Heart left ventricle (tissue), 16 donors: ENCODE data around the gene CD300LB. TPM values are rescaled to one million over a fixed set of nuclear protein-coding genes. Genes with fewer than 3 reads are reported as not detected.

Source experiments
- ATAC-seq, 4 donors: fragments of 200-7000 bp; cut with Tn5 transposase; one replicate each; pipeline ENCODE4 v1.9.1; 2020 to 2022; ENCODE audit warnings: moderate library complexity in 4 of 4, mild to moderate bottlenecking in 3 of 4, moderate number of reproducible peaks in 1 of 4
- DNase-seq, 5 donors: peaks; one replicate each; pipeline ENCODE4 v3.0.0-alpha.2; 2020
- H3K27ac ChIP-seq, 12 donors: fragments of 200-600 bp; sonication (generic) in 4 of 12; one replicate each; pipeline versions ENCODE4 v1.5.0 to v1.8.0; 2016 to 2022; ENCODE audit warnings: mild to moderate bottlenecking in 2 of 12
- H3K27me3 ChIP-seq, 9 donors: fragments of 200-600 bp; sonication (generic) in 2 of 9; one replicate each; pipeline versions ENCODE4 v1.5.1 to v1.8.0; 2016 to 2022; ENCODE audit warnings: mild to moderate bottlenecking in 3 of 9
- H3K36me3 ChIP-seq, 9 donors: fragments of 200-600 bp; sonication (generic) in 2 of 9; one replicate each; pipeline versions ENCODE4 v1.5.0 to v1.8.0; 2018 to 2022; ENCODE audit warnings: mild to moderate bottlenecking in 2 of 9
- H3K4me1 ChIP-seq, 12 donors: fragments of 200-600 bp; sonication (generic) in 4 of 12; one replicate each; pipeline versions ENCODE4 v1.5.0 to v1.8.0; 2016 to 2022; ENCODE audit warnings: mild to moderate bottlenecking in 3 of 12
- H3K4me3 ChIP-seq, 12 donors: fragments of 200-600 bp; sonication (generic) in 4 of 12; one replicate each; pipeline versions ENCODE4 v1.5.0 to v1.8.0; 2017 to 2022; ENCODE audit warnings: mild to moderate bottlenecking in 9 of 12, moderate library complexity in 4 of 12
- H3K9me3 ChIP-seq, 12 donors: fragments of 200-600 bp; sonication (generic) in 4 of 12; one replicate each; pipeline versions ENCODE4 v1.5.0 to v1.8.0; 2016 to 2022; ENCODE audit warnings: mild to moderate bottlenecking in 1 of 12
- CTCF ChIP-seq, 12 donors: fragments of 200-600 bp; sonication (generic) in 4 of 12; IDR thresholded peaks; one replicate each; pipeline versions ENCODE4 v1.5.0 to v1.8.0; 2018 to 2022; ENCODE audit warnings: antibody characterized with exemption in 12 of 12, mild to moderate bottlenecking in 5 of 12
- POLR2A ChIP-seq, 2 donors: fragments of 450-650 bp; IDR thresholded peaks; one replicate each; pipeline ENCODE4 v1.6.1; 2017; ENCODE audit warnings: antibody characterized with exemption in 2 of 2, mild to moderate bottlenecking in 2 of 2, moderate library complexity in 2 of 2
- WGBS, 4 donors: extraction: QIAGEN DNeasy Blood & Tissue Kit in 2 of 4; methylation state at CpG; one replicate each; pipeline versions ENCODE4 v1.1.5 to v1.1.7; 2013 to 2018; 5-methylcytosine and 5-hydroxymethylcytosine counted together
- intact Hi-C, 10 donors: fragments of 100-400 bp; cut with DNase I; formaldehyde crosslinking; loops; one replicate each; pipeline versions ENCODE4 v1.11.1 to v1.14.2; 2022
- polyA plus RNA-seq, 2 donors: library from polyadenylated mRNA; stranded (reverse); fragments of 200-250 nt; gene quantifications; one replicate each; pipeline ENCODE4 v1.2.3, GENCODE V29; 2013
- total RNA-seq, 9 donors: library from RNA; depleted of rRNA in 2 of 9; stranded (reverse); fragments of >200 nt in 2 of 9; fragmentation: NEBNext Ultra II Directional in 3 of 9; extraction: Animal tissue kit (Norgen Biotek cat#: 25700) in 3 of 9; gene quantifications; one replicate each; pipeline versions ENCODE4 v1.1.0 to v1.2.4, GENCODE V29; 2016 to 2023
- donor health status: ischemic (EF 13 %, LVEDD 7.1; RV severe dilation, severe dysfunction).
- donor health status: healthy with polysubstance abuse.
- donor health status: DM: no; HTN: yes; CAD: no.
- donor health status: DM: no; HTN: no; CAD: no.
- donor health status: ischemic (EF 25% LVEDD 6.9; RV normal size, moderate dysfunction).
- donor health status: ischemic (EF 25% LVEDD 5.7; RV mildly dilated, moderate dysfunction).
- donor health status: healthy.
- donor health status: DM: yes; HTN: yes; CAD: no.
- donor health status: ischemic (EF 35%, LVEDD 5.7; RV mildly dilated, moderate dysfunction).
- donor health status: nonischemic (EF 11% LVEDD 7.7; RV severe dilation, severe dysfunction).
- donor health status: DM: yes; HTN: yes; CAD: no.
- donor health status: PGD.
- donor health status: ischemic (EF 29% LVEDD 5.4; RV normal size, mild dysfunction).
- donor health status: nonischemic (EF 23%, LVEDD 6.1; RV moderate dilation, normal function).

Gene CD300LB
- total and polyA plus RNA-seq, 11 donors: 0.14 to 2.3 (median 0.26) TPM; not detected in 4

GRCh38 chr17:74545843-74546230, 14.6 kb upstream of the CD300LB start, which contains the start of gene CD300C:
TSS of gene CD300C (minus strand) at chr17:74546115. CDS start at chr17:74545782, 333 bp downstream.
- peak in 3 of 4 donors; percentile 55 to 61 (median 59) for ATAC-seq
- H3K36me3 ChIP-seq: no peaks in the 10 kb centered on the region
- peaks cover 0 to 20% (median 0%) of the 10 kb centered on the region in 9 donors for H3K27me3 ChIP-seq
- WGBS, 4 donors: 37 to 63% (median 54%) methylated on average over 1 to 5 of the region's 5 CpGs
- H3K27ac ChIP-seq: peak within 1 kb of the TSS in 1 of 12 donors; percentile 85
- peak within 1 kb of the TSS in 6 of 12 donors; percentile 12 to 49 (median 18) for H3K4me3 ChIP-seq
- TF ChIP-seq CTCF (IDR thresholded peaks at IDR 0.05) (no peak), POLR2A (IDR thresholded peaks at IDR 0.05) (no peak)
- peak in 3 of 5 donors; percentile 36 to 53 (median 41) for DNase-seq
- H3K4me1 ChIP-seq: peaks cover 0 to 7% (median 0%) of the 10 kb centered on the region in 12 donors
- intact Hi-C loops: no loop called here
- H3K9me3 ChIP-seq: no peaks in the 10 kb centered on the region

- intact Hi-C loops: no loop called here
- TF ChIP-seq POLR2A (IDR thresholded peaks at IDR 0.05) (no peak), CTCF (IDR thresholded peaks at IDR 0.05) (no peak)
- H3K4me1 ChIP-seq: peaks cover 0 to 7% (median 0%) of the 10 kb centered on the region in 12 donors
- H3K9me3 ChIP-seq: no peaks in the 10 kb centered on the region
- H3K27ac ChIP-seq: peak overlapping the region in 1 of 12 donors; percentile 85
- ATAC-seq: peak in 2 of 4 donors; percentile 7 to 22
- peaks cover 0 to 14% (median 0%) of the 10 kb centered on the region in 9 donors for H3K27me3 ChIP-seq
- no peak for DNase-seq
- peak overlapping the region in 6 of 12 donors; percentile 12 to 49 (median 18) for H3K4me3 ChIP-seq
- whole genome bisulfite sequencing, 4 donors: 75 to 81% (median 79%) methylated on average over 11 to 16 of the region's 16 CpGs
- H3K36me3 ChIP-seq: no peaks in the 10 kb centered on the region
Measured at GRCh38 chr17:74544991-74545842, 13.9 kb upstream of the CD300LB start.

GRCh38 chr17:74543891-74544760, 12.9 kb upstream of the CD300LB start:
- peak overlapping the region in 1 of 12 donors; percentile 49 for H3K4me3 ChIP-seq
- ATAC-seq (no peak), DNase-seq (no peak)
- no peaks in the 10 kb centered on the region for H3K36me3 ChIP-seq
- no peaks in the 10 kb centered on the region for H3K9me3 ChIP-seq
- no peak overlapping the region for H3K27ac ChIP-seq
- H3K4me1 ChIP-seq: peaks cover 0 to 7% (median 0%) of the 10 kb centered on the region in 12 donors
- peaks cover 0 to 6% (median 0%) of the 10 kb centered on the region in 9 donors for H3K27me3 ChIP-seq
- WGBS, 4 donors: 82 to 89% (median 87%) methylated on average over 18 of the region's 18 CpGs
- no peak for TF ChIP-seq POLR2A (IDR thresholded peaks at IDR 0.05)
- TF ChIP-seq CTCF (IDR thresholded peaks at IDR 0.05): no peak
- intact Hi-C loops: no loop called here
